Endometrial microvascular endothelial cells (primary cell): ENCODE results near the gene PYROXD2. TPM values are rescaled to one million over a fixed set of nuclear protein-coding genes. Genes with fewer than 3 reads are reported as not detected.

ENCODE experiments used
- in situ Hi-C: cut with HindIII; loops from 2 replicates; pipeline ENCODE4 v1.10.0; 2017; ENCODE audit warnings: low sequenced_read_pairs, low pct_unique_long_range_greater_than_20kb; ENCODE audit errors: inconsistent ontology term
- total RNA-seq: library from RNA; depleted of rRNA; stranded (reverse); fragments of >200 nt; gene quantifications from one replicate; pipeline ENCODE4 v1.2.3, GENCODE V29; 2015; ENCODE audit errors: inconsistent ontology term

Gene PYROXD2
- 3.9 TPM for total RNA-seq

GRCh38 chr10:98414932-98415730 lies at the start of gene PYROXD2:
Gene PYROXD2, minus strand, starts transcription at chr10:98415182. Its CDS starts 47 bp downstream, at chr10:98415135.
- in situ Hi-C loops = no loop called here

- in situ Hi-C loops = loop anchor here (25.0 kb wide), 1 partner anchor 773 kb away; the partner anchor contains the start of gene HPSE2
Observed at GRCh38 chr10:98463976-98464754, 49.2 kb upstream of the PYROXD2 start.

- in situ Hi-C loops = loop anchor here (25.0 kb wide), 1 partner anchor 774 kb away; the partner anchor contains the start of gene HPSE2
Observed at GRCh38 chr10:98463016-98463415, 48.0 kb upstream of the PYROXD2 start.

- in situ Hi-C loops = loop anchor here (25.0 kb wide), 1 partner anchor 776 kb away; the partner anchor contains the start of gene HPSE2
Observed at GRCh38 chr10:98461500-98461842, 46.5 kb upstream of the PYROXD2 start.

- in situ Hi-C loops = loop anchor here (25.0 kb wide), 1 partner anchor 776 kb away; the partner anchor contains the start of gene HPSE2
Observed at GRCh38 chr10:98460837-98461499, 46.0 kb upstream of the PYROXD2 start.

- in situ Hi-C loops = loop anchor here (25.0 kb wide), 1 partner anchor 778 kb away; the partner anchor contains the start of gene HPSE2
Observed at GRCh38 chr10:98458809-98459784, 44.1 kb upstream of the PYROXD2 start.

- in situ Hi-C loops = loop anchor here (25.0 kb wide), 1 partner anchor 780 kb away; the partner anchor contains the start of gene HPSE2
Observed at GRCh38 chr10:98457721-98458120, 42.7 kb upstream of the PYROXD2 start.

- in situ Hi-C loops = loop anchor here (25.0 kb wide), 1 partner anchor 780 kb away; the partner anchor contains the start of gene HPSE2
Observed at GRCh38 chr10:98456686-98457482, 41.9 kb upstream of the PYROXD2 start.

GRCh38 chr10:98456043-98456570 lies 41.1 kb upstream of the PYROXD2 start:
- in situ Hi-C loops = loop anchor here (25.0 kb wide), 1 partner anchor 781 kb away; the partner anchor contains the start of gene HPSE2

GRCh38 chr10:98453729-98454128 lies 38.7 kb upstream of the PYROXD2 start:
- in situ Hi-C loops = loop anchor here (25.0 kb wide), 1 partner anchor 784 kb away; the partner anchor contains the start of gene HPSE2

- in situ Hi-C loops = loop anchor here (25.0 kb wide), 1 partner anchor 787 kb away; the partner anchor contains the start of gene HPSE2
Observed at GRCh38 chr10:98450618-98451017, 35.6 kb upstream of the PYROXD2 start.

GRCh38 chr10:98449287-98449686 lies 34.3 kb upstream of the PYROXD2 start:
- in situ Hi-C loops = no loop called here

- in situ Hi-C loops = no loop called here
Observed at GRCh38 chr10:98446661-98447221, 31.8 kb upstream of the PYROXD2 start, which contains the start of gene HPS1. Gene HPS1, minus strand, starts transcription at chr10:98446935. Its CDS starts 3,695 bp downstream, at chr10:98443240.

- in situ Hi-C loops = no loop called here
Observed at GRCh38 chr10:98446151-98446660, 31.2 kb upstream of the PYROXD2 start.

- in situ Hi-C loops = no loop called here
Observed at GRCh38 chr10:98445200-98445812, 30.3 kb upstream of the PYROXD2 start.
